ENCODE measurements around the gene ENSA.

ENSA gene

DNA sequence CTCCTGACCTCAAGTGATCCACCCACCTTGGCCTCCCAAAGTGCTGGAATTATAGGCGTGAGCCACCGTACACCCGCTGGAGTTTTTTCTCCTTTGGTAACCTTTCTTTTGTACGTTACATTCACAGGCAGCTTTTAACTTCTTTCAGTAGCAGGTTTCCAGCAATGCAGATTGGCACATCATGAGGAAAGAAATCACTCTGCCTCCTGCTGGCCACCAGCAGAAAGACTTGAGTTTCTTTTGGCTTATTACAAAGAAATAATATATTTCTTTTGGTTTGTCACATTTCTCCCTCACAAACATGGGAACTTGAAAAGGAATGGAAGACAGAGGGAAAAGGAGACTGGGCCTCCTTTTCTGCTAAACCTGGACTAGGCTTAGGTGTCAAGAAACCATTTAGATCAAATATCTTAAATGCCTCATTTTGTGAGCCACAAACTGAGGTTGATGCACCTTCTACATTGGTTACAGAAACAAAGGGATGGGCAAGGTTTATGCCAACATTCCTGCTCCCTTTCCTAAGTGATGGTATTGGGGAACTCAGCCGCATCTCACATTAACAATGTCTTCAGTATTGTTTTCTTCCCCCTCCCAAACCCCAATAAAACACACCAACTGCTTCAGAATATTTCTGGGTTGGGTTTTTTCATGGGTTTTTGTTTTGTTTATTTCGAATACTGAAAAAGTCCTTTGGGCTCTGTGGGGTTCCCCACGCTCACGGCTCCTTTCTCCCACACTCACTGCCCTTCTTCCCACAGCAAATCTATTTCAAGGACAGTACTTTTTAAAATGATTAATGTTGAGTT, 7.7 kb downstream of the ENSA start:
- Histone ChIP-seq H3K27me3 (no peaks in the 10 kb centered on the region), H3K4me3 (ENCODE audit: low read depth in 1 of 2, low read length in 1 of 2) (peak overlapping the region; percentile 26 to 49), H3K9me3 (no peaks in the 10 kb centered on the region), H3K4me1 (ENCODE audit: control insufficient read depth in 1 of 2, insufficient read depth in 1 of 2, low read depth in 1 of 2, low read length in 1 of 2) (peaks cover 59 to 60% of the 10 kb centered on the region in 2 experiments), H3K36me3 (peaks cover 35% of the 10 kb centered on the region), H3K27ac (peak overlapping the region; percentile 89)
- TF ChIP-seq, protein P1, sequence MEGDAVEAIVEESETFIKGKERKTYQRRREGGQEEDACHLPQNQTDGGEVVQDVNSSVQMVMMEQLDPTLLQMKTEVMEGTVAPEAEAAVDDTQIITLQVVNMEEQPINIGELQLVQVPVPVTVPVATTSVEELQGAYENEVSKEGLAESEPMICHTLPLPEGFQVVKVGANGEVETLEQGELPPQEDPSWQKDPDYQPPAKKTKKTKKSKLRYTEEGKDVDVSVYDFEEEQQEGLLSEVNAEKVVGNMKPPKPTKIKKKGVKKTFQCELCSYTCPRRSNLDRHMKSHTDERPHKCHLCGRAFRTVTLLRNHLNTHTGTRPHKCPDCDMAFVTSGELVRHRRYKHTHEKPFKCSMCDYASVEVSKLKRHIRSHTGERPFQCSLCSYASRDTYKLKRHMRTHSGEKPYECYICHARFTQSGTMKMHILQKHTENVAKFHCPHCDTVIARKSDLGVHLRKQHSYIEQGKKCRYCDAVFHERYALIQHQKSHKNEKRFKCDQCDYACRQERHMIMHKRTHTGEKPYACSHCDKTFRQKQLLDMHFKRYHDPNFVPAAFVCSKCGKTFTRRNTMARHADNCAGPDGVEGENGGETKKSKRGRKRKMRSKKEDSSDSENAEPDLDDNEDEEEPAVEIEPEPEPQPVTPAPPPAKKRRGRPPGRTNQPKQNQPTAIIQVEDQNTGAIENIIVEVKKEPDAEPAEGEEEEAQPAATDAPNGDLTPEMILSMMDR (IDR thresholded peaks at IDR 0.05) = peak; percentile 83

DNA sequence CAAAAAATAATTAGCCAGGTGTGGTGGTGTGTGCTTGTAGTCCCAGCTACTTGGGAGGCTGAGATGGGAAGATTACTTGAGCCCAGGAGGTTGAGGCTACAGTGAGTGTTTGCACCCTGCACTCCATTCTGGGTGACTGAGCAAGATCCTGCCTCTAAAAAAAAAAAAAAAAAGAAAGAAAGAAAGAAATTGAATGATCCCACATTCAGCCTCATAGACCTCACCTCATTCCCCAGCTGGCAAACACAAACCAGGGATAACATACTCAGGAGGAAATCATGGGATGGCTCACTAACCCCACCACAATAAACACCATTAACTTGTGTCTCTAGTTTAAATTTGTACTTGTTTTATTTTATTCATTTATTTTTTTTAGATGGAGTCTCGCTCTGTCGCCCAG, 8.5 kb downstream of the ENSA start:
- H3K27ac ChIP-seq = peak overlapping the region; percentile 89
- H3K27me3 ChIP-seq = no peaks in the 10 kb centered on the region
- H3K9me3 ChIP-seq = no peaks in the 10 kb centered on the region
- H3K4me1 ChIP-seq (ENCODE audit: control insufficient read depth in 1 of 2, insufficient read depth in 1 of 2, low read depth in 1 of 2, low read length in 1 of 2) = peaks cover 66 to 68% of the 10 kb centered on the region in 2 experiments
- peak overlapping the region; percentile 26 to 49 for H3K4me3 ChIP-seq (ENCODE audit: low read depth in 1 of 2, low read length in 1 of 2)
- H3K36me3 ChIP-seq = peaks cover 27% of the 10 kb centered on the region
- TF ChIP-seq, protein P1 (IDR thresholded peaks at IDR 0.05) = no peak

DNA sequence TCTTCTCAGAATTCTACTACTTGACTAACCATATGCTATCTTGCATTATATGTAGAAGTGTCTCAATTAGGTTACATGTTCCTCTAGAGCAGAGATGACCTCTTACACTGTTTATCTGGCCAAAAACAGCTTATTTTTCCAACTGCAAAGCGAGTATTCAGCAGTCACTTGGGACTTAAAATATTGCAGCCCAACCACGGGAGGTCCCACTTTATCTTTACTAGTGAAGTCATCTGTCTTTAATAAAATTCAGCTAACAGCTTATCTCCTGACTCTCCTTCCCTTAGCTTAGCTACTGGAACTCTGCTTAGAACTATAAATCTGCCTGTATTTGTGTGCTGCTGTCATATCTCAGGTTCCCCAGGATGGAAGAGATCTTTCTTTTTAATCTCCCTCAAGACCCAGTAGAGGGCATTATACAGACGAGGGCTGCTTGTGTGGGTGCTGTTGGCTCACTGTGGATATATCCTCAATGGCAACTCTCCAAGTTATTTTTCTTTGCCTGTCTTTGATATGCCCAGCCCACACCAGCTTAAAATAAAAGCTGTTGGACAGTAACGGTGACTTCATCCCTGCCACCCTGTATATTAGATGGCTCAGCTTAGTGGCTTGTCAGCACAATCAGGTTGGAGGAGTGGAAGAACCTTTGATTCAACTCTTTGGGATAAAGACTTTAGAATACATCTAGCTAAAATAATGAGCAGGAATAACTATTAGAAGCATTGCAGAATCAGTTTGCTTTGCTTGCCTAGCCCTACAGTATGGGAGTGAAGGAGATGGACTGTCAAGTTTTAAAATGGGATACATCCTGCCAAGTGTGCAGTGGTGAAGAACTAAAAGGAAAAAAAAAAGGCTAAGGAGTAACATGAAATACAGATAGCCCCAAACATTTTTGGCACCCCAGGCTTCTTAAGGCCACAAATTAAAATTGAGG, 9.6 kb downstream of the ENSA start:
- peaks cover 16% of the 10 kb centered on the region for H3K36me3 ChIP-seq

DNA sequence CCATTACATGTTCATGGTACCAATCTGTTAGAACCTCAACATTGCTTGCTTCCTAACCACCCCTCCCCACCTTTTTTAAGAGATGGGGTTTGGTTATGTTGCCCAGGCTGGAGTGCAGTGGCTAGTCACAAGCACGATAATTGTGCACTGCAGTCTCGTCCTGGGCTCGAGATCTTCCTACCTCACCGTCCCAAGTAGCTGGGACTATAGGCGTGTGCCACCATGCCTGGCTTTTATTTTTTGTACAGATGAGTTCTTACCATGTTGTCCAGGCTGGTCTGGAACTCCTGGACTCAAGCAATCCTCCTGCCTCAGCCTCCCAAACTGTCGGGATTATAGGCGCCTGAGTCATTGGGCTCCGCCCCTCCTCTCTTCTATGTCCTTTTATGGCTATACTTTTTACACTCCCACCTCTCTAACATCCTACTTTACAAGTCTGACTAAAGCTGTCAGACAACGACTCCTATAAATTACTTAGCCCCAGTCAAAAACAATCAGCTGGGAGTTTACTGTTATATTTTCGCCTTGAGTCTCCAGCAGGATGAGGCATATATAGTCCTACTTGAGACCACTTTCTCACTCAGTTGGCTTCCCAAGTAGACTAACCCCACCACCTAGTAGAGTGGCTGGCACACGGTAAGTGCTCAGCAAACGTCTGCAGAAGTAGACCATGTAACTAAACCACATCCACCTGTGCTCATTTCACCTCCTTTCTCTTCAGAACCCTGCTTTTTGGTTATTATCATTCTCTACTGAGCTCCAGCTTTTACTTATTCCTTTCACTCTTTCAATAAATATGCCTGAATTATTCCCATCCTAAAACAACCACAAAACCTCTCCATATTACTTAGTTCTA, 13.8 kb downstream of the ENSA start:
- no peaks in the 10 kb centered on the region for H3K9me3 ChIP-seq
- peak overlapping the region; percentile 1 to 62 for H3K4me3 ChIP-seq (ENCODE audit: low read depth in 1 of 2, low read length in 1 of 2)
- TF ChIP-seq, protein P1 (IDR thresholded peaks at IDR 0.05) = no peak
- no peaks in the 10 kb centered on the region for H3K36me3 ChIP-seq
- H3K27ac ChIP-seq = peak overlapping the region; percentile 98
- peaks cover 86 to 87% of the 10 kb centered on the region in 2 experiments for H3K4me1 ChIP-seq (ENCODE audit: control insufficient read depth in 1 of 2, insufficient read depth in 1 of 2, low read depth in 1 of 2, low read length in 1 of 2)
- no peaks in the 10 kb centered on the region for H3K27me3 ChIP-seq

More for the DNA sequence above, 9.6 kb downstream of the ENSA start:
- H3K4me3 ChIP-seq (ENCODE audit: low read depth in 1 of 2, low read length in 1 of 2) = peak overlapping the region; percentile 26 to 49
- TF ChIP-seq, protein P1 (IDR thresholded peaks at IDR 0.05) = peak; percentile 43
- H3K4me1 ChIP-seq (ENCODE audit: control insufficient read depth in 1 of 2, insufficient read depth in 1 of 2, low read depth in 1 of 2, low read length in 1 of 2) = peaks cover 77 to 79% of the 10 kb centered on the region in 2 experiments
- no peaks in the 10 kb centered on the region for H3K9me3 ChIP-seq
- no peaks in the 10 kb centered on the region for H3K27me3 ChIP-seq
- peak overlapping the region; percentile 89 for H3K27ac ChIP-seq
